Neural cell (in vitro differentiated cells): ENCODE results near the gene LPCAT4. TPM values are rescaled to one million over a fixed set of nuclear protein-coding genes. Genes with fewer than 3 reads are reported as not detected.

ENCODE experiments used
- H2AFZ ChIP-seq: fragments of 200-600, 300-800 bp; sonication (generic), shearing (Covaris generic); 2 replicates; pipeline ENCODE4 v1.6.0; 2014; ENCODE audit warnings: low read depth, mild to moderate bottlenecking, antibody characterized with exemption, low read length, moderate library complexity
- H3F3A ChIP-seq: fragments of 200-600 bp; shearing (Covaris generic); 2 replicates; pipeline ENCODE4 v1.6.1; 2016; ENCODE audit warnings: mild to moderate bottlenecking, moderate library complexity, mixed read lengths, antibody characterized with exemption, low read length; ENCODE audit not compliant: insufficient read depth, poor library complexity, severe bottlenecking
- H3K27ac ChIP-seq: fragments of 200-600, 300-800 bp; sonication (generic), shearing (Covaris generic); 2 replicates; pipeline ENCODE4 v1.5.1; 2014; ENCODE audit warnings: mild to moderate bottlenecking, low read length, moderate library complexity
- H3K27me3 ChIP-seq: fragments of 300-800, 200-600 bp; sonication (generic), shearing (Covaris generic); 2 replicates; pipeline ENCODE4 v1.6.0; 2014; ENCODE audit warnings: mild to moderate bottlenecking, low read depth, low read length, moderate library complexity; ENCODE audit not compliant: insufficient read depth
- H3K36me3 ChIP-seq: fragments of 300-800, 200-600 bp; sonication (generic), shearing (Covaris generic); 2 replicates; pipeline ENCODE4 v1.5.1; 2014; ENCODE audit warnings: mild to moderate bottlenecking, antibody characterized with exemption, low read length, moderate library complexity; ENCODE audit not compliant: insufficient read depth
- H3K4me2 ChIP-seq: fragments of 300-800, 200-600 bp; sonication (generic), shearing (Covaris generic); 2 replicates; pipeline ENCODE4 v1.6.0; 2014; ENCODE audit warnings: mild to moderate bottlenecking, low read length
- H3K4me3 ChIP-seq: fragments of 300-800, 200-600 bp; sonication (generic), shearing (Covaris generic); 2 replicates; pipeline ENCODE4 v1.5.1; 2014; ENCODE audit warnings: mild to moderate bottlenecking, low read length, moderate library complexity
- H3K79me2 ChIP-seq: fragments of 200-600 bp; shearing (Covaris generic); replicated peaks from 2 replicates; pipeline ENCODE4 v1.6.0; 2014; ENCODE audit warnings: mild to moderate bottlenecking, low read length, moderate library complexity; ENCODE audit not compliant: insufficient read depth
- H3K9ac ChIP-seq: fragments of 300-800, 200-600 bp; sonication (generic), shearing (Covaris generic); 2 replicates; pipeline ENCODE4 v1.6.1; 2016; ENCODE audit warnings: mild to moderate bottlenecking, low read length, mixed read lengths
- H3K9me2 ChIP-seq: fragments of 200-600 bp; shearing (Covaris generic); 2 replicates; pipeline ENCODE4 v1.6.1; 2016; ENCODE audit warnings: mild to moderate bottlenecking, low read length, mixed read lengths; ENCODE audit not compliant: insufficient read depth
- H3K9me3 ChIP-seq: fragments of 200-600, 300-800 bp; sonication (generic), shearing (Covaris generic); 2 replicates; pipeline ENCODE4 v1.6.1; 2016; ENCODE audit warnings: mild to moderate bottlenecking, mixed run types, low read length, moderate library complexity, mixed read lengths
- H4K20me1 ChIP-seq: fragments of 200-600 bp; shearing (Covaris generic); 2 replicates; pipeline ENCODE4 v1.6.1; 2016; ENCODE audit warnings: mild to moderate bottlenecking, mixed run types; ENCODE audit not compliant: insufficient read depth
- EP300 ChIP-seq: fragments of 450-650 bp; conservative IDR thresholded peaks from 2 replicates; pipeline ENCODE4 v1.6.1; 2014; ENCODE audit warnings: antibody characterized with exemption, mild to moderate bottlenecking, moderate library complexity; ENCODE audit not compliant: poor library complexity, severe bottlenecking
- EZH2 ChIP-seq: fragments of 200-600, 300-800 bp; shearing (Covaris generic), sonication (generic); IDR thresholded peaks from 2 replicates; pipeline ENCODE4 v1.6.1; 2014; ENCODE audit warnings: antibody characterized with exemption, low read length, borderline replicate concordance, mild to moderate bottlenecking; ENCODE audit not compliant: insufficient read depth, poor library complexity, severe bottlenecking
- MXI1 ChIP-seq: fragments of 450-650 bp; conservative IDR thresholded peaks from 2 replicates; pipeline ENCODE4 v1.6.1; 2014; ENCODE audit warnings: antibody characterized with exemption, mild to moderate bottlenecking; ENCODE audit not compliant: poor library complexity, severe bottlenecking
- POLR2AphosphoS5 ChIP-seq: IDR thresholded peaks from 2 replicates; pipeline ENCODE4 v1.6.1; 2012
- RAD21 ChIP-seq: fragments of 450-650 bp; conservative IDR thresholded peaks from 2 replicates; pipeline ENCODE4 v1.6.1; 2014; ENCODE audit warnings: antibody characterized with exemption, mild to moderate bottlenecking, moderate library complexity
- SMC3 ChIP-seq: fragments of 450-650 bp; conservative IDR thresholded peaks from 2 replicates; pipeline ENCODE4 v1.6.1; 2014; ENCODE audit warnings: antibody characterized with exemption, mild to moderate bottlenecking, moderate library complexity; ENCODE audit not compliant: poor library complexity
- TAF1 ChIP-seq: IDR thresholded peaks from 2 replicates; pipeline ENCODE4 v1.6.1; 2012; ENCODE audit warnings: low read depth
- polyA plus RNA-seq: library from polyadenylated mRNA; depleted of rRNA; stranded (reverse); fragments of >200 nt; gene quantifications from 2 replicates; pipeline ENCODE4 v1.2.3, GENCODE V29; 2014
- TF ChIP-seq, protein P1 (sequence below): IDR thresholded peaks from 2 replicates; pipeline ENCODE4 v1.6.1; 2012; ENCODE audit warnings: borderline replicate concordance
- TF ChIP-seq, protein P2 (sequence below): fragments of 450-650 bp; IDR thresholded peaks from 2 replicates; pipeline ENCODE4 v1.5.1; 2014; ENCODE audit warnings: antibody characterized with exemption, mild to moderate bottlenecking, moderate library complexity; ENCODE audit not compliant: poor library complexity, severe bottlenecking

The LPCAT4 gene
- polyA plus RNA-seq, 1 donor from 2014 or later: 76.7 TPM

DNA sequence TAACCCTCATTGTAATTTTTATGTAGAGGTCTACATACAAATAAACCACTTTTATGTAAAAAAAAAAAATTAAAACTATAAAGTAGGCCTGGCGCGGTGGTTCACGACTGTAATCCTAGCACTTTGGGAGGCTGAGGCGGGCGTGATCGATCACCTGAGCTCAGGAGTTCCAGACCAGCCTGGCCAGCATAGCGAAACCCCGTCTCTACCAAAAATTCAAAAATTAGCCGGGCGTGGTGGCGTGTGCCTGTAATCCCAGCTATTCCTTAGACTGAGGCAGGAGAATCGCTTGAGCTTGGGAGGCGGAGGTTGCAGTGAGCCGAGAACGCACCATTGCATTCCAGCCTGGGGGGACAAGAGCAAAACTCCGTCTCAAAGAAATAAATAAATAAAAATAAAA lies 28.6 kb downstream of the LPCAT4 start:
- Histone ChIP-seq H3K36me3 (no peaks in the 10 kb centered on the region), H2AFZ (peak overlapping the region; percentile 94), H3K9me2 (no peaks in the 10 kb centered on the region), H3K9me3 (no peaks in the 10 kb centered on the region), H3K4me3 (peak overlapping the region; percentile 99), H3K79me2 (peaks cover 21% of the 10 kb centered on the region), H4K20me1 (no peaks in the 10 kb centered on the region), H3K27me3 (no peaks in the 10 kb centered on the region), H3K27ac (peak overlapping the region; percentile 71), H3F3A (no peaks in the 10 kb centered on the region), H3K9ac (peak overlapping the region; percentile 79), H3K4me2 (peak overlapping the region; percentile 66)
- no peak for TF ChIP-seq MXI1
- TF ChIP-seq POLR2AphosphoS5: no peak
- TF ChIP-seq EP300: no peak
- no peak for TF ChIP-seq TAF1
- TF ChIP-seq, protein P1, sequence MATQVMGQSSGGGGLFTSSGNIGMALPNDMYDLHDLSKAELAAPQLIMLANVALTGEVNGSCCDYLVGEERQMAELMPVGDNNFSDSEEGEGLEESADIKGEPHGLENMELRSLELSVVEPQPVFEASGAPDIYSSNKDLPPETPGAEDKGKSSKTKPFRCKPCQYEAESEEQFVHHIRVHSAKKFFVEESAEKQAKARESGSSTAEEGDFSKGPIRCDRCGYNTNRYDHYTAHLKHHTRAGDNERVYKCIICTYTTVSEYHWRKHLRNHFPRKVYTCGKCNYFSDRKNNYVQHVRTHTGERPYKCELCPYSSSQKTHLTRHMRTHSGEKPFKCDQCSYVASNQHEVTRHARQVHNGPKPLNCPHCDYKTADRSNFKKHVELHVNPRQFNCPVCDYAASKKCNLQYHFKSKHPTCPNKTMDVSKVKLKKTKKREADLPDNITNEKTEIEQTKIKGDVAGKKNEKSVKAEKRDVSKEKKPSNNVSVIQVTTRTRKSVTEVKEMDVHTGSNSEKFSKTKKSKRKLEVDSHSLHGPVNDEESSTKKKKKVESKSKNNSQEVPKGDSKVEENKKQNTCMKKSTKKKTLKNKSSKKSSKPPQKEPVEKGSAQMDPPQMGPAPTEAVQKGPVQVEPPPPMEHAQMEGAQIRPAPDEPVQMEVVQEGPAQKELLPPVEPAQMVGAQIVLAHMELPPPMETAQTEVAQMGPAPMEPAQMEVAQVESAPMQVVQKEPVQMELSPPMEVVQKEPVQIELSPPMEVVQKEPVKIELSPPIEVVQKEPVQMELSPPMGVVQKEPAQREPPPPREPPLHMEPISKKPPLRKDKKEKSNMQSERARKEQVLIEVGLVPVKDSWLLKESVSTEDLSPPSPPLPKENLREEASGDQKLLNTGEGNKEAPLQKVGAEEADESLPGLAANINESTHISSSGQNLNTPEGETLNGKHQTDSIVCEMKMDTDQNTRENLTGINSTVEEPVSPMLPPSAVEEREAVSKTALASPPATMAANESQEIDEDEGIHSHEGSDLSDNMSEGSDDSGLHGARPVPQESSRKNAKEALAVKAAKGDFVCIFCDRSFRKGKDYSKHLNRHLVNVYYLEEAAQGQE: no peak
- TF ChIP-seq SMC3: no peak
- TF ChIP-seq, protein P2, sequence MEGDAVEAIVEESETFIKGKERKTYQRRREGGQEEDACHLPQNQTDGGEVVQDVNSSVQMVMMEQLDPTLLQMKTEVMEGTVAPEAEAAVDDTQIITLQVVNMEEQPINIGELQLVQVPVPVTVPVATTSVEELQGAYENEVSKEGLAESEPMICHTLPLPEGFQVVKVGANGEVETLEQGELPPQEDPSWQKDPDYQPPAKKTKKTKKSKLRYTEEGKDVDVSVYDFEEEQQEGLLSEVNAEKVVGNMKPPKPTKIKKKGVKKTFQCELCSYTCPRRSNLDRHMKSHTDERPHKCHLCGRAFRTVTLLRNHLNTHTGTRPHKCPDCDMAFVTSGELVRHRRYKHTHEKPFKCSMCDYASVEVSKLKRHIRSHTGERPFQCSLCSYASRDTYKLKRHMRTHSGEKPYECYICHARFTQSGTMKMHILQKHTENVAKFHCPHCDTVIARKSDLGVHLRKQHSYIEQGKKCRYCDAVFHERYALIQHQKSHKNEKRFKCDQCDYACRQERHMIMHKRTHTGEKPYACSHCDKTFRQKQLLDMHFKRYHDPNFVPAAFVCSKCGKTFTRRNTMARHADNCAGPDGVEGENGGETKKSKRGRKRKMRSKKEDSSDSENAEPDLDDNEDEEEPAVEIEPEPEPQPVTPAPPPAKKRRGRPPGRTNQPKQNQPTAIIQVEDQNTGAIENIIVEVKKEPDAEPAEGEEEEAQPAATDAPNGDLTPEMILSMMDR: no peak
- TF ChIP-seq RAD21: no peak
- TF ChIP-seq EZH2: no peak

DNA sequence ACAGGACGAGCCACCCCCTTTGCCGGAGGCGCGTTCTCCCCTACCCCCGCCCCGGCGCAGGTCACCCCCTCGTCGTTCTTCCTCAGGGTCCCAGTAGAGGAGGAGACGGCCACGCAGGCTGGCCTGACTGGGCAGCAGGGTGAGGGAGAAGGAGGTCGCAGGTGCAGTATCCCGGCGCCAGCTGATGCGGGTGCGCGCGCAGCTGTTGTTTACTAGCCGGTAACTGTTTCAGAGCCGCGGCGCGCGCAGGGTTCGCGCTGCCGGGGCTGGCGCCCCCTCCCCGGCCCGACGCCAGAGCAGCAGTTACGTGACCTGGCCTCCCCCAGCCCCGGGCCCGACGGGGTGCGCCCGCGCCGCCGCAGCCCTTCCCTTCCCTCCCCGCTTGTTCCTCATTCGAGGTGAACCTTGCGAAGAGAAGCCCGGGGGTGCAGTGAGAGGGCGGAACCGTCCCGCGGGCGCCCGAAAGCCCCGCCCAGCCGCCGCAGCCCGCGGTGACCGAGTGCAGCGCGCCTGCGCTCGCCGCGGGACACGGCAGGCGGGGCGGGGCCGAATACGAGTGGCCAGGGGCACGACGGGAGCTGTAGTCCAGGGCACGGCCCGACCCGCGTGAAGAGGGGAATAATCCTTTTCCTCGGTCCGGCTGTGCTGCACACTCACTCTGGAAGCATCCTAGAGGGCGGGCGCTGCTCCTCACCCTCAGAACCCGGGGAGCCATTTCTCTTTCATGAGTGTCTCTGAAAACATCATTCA lies 29.3 kb downstream of the LPCAT4 start, which contains the start of gene SLC12A6:
TSS of gene SLC12A6 (minus strand) at position 225 of the 750 bp plus-strand sequence. CDS start 1,101 bp downstream, outside the sequence.
- Histone ChIP-seq H3K9me2 (no peaks in the 10 kb centered on the region), H3K27ac (peak within 1 kb of the TSS; percentile 71), H3K4me2 (peak within 1 kb of the TSS; percentile 96), H3F3A (no peaks in the 10 kb centered on the region), H3K27me3 (no peaks in the 10 kb centered on the region), H3K36me3 (no peaks in the 10 kb centered on the region), H3K9ac (peak within 1 kb of the TSS; percentile 79), H3K79me2 (peaks cover 21% of the 10 kb centered on the region), H4K20me1 (no peaks in the 10 kb centered on the region), H2AFZ (peak within 1 kb of the TSS; percentile 94), H3K4me3 (peak within 1 kb of the TSS; percentile 99), H3K9me3 (no peaks in the 10 kb centered on the region)
- TF ChIP-seq, protein P1: peak; percentile 85
- TF ChIP-seq TAF1: peak; percentile 76
- TF ChIP-seq, protein P2: peak; percentile 45
- TF ChIP-seq EP300: peak; percentile 66
- peak; percentile 82 for TF ChIP-seq POLR2AphosphoS5
- no peak for TF ChIP-seq EZH2
- peak; percentile 77 for TF ChIP-seq MXI1
- TF ChIP-seq RAD21: peak; percentile 44
- TF ChIP-seq SMC3: peak; percentile 25
